Activated T-helper 9 cell treated with anti-CD3 and anti-CD28 coated beads, Interleukin-2, amount 50 U/mL, for 16 hours (primary cell): ENCODE data around the gene UTP14C.
"Not testable (repeated sequence)": the region's sequence is repeated elsewhere in the genome, so short reads cannot be mapped to it uniquely, and the experiment has no call there.

Source experiments
- DNase-seq: peaks from one replicate; pipeline ENCODE4 v3.0.0-alpha.2; 2020; ENCODE audit warnings: low read depth

The UTP14C gene, protein sequence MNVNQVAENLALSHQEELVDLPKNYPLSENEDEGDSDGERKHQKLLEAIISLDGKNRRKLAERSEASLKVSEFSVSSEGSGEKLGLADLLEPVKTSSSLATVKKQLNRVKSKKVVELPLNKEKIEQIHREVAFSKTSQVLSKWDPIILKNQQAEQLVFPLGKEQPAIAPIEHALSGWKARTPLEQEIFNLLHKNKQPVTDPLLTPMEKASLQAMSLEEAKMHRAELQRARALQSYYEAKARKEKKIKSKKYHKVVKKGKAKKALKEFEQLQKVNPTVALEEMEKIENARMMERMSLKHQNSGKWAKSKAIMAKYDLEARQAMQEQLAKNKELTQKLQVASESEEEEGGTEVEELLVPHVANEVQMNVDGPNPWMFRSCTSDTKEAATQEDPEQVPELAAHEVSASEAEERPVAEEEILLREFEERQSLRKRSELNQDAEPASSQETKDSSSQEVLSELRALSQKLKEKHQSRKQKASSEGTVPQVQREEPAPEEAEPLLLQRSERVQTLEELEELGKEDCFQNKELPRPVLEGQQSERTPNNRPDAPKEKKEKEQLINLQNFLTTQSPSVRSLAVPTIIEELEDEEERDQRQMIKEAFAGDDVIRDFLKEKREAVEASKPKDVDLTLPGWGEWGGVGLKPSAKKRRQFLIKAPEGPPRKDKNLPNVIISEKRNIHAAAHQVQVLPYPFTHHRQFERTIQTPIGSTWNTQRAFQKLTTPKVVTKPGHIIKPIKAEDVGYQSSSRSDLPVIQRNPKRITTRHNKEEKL

GRCh38 chr13:52024481-52024880 lies at the start of gene UTP14C:
TSS of gene UTP14C (plus strand) at chr13:52024691. CDS start at chr13:52028805, 4,114 bp downstream.
- DNase-seq: no peak

DNA sequence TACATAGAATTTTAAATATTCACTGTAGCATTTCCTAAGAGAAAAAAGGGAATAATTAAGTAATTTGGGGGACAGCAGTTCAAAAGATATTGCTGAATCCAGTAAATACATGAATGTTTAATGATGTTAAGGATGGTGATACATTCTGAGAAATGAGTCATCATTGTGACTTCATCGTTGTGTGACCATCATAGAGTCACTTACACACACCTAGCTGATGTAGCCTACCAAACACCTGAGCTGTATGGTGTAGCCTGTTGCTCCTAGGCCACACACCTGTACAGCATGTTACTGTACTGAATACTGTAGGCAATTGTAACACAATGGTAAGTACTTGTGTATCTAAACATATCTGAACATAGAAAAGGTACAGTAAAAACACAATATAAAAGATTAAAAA lies 48.1 kb upstream of the UTP14C start:
- no peak for DNase-seq

DNA sequence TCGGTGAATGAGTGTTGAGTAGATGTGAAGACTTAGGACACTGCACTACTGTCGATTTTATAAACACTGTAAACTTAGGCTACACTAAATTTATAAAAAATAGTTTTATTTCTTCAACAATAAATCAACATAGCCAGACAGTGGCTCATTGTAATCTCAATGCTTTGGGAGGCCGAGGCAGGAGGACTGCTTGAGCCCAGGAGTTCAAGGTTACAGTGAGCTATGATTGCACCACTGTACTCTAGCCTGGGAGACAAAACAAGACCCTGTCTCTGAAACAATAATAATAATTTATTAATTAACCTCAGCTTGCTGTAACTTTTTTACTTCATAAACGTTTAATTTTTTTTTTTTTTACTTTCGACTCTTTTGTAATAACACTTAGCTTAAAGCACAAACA lies 47.6 kb upstream of the UTP14C start:
- DNase-seq: no peak

DNA sequence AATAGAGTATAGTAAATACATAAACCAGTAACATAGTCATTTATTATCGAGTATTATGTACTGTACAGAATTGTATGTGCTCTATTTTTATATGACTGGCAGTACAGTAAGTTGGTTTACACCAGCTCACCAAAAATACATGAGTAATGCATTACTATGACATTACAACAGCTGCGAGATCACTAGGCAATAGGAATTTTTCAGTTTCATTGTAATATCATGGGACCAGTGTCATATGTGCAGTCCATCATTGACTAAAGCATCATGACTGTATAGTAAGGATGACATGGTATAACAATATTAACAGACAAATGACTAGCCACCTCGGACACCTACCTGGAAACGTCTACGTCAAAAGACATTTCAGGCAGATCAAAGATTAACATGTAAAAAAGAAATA lies 46.9 kb upstream of the UTP14C start:
- no peak for DNase-seq

DNA sequence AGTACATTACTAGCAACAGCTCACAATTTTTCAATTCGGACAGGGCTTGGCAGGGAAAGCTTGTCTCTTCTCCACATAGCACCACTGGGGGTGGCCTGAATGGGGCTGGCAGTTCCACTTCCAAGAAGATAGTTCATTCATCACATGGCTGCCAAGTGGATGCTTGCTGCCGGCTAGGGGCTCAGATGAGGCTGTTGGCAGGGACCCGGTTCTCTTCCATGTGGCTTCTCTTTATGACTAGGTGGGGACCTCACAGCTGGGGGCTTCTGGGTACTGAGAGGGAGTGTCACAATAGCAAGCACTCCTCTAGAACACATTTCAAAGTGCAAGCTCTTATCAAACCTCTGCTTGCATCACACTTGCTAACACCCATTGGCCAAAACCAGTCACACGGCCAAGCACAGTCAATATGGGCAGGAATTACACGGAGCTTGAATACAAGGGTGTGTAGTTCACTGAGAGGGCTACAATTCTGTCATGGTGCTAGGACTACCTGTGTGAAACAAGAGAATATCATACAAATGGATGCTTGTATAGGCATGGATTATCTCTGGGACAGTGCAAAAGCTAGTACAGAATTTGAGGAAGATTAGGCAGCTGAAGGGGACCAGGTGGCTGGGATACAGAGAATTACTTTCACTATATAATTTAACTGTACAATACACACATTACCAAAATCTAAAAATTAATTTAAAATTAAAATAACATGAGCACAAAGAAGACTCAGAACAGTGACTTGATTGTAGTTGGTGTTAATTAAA lies 45.5 kb upstream of the UTP14C start:
- DNase-seq: no peak

- DNase-seq: no peak
Observed at GRCh38 chr13:51980908-51981307, 43.6 kb upstream of the UTP14C start.

DNA sequence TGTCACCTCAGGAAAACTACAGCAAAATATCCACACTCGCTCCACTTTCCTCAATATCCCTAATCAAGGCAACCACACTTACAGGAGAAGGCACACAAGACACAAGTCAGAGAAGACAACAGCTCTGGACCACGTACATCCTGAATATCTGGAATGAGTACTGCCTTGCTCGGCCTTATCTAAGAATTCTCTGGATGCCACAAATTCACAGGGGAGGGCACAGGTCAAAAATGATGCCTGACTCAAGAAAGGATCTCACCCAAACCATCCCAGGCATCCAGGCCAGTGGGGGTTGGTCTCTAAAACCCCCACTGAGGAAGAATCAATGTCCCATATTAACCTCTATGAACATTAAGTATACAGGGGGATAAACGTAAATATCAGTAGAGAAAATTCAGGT lies 43.1 kb upstream of the UTP14C start:
- no peak for DNase-seq

DNA sequence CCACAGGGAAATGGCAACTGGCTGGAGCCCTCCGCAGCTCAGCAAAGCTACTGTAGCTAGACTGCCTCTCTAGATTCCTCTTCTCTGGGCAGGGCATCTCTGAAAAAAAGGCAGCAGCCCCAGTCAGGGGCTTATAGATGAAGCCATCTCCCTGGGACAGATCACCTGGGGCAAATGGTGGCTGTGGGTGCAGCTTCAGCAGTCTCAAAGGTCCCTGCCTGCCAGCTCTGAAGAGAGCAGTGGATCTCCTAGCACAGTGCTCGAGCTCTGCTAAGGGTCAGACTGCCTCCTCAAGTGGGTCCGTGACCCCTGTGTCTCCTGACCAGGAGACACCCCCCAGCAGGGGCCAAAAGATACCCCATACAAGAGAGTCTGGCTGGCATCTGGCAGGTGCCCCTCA lies 41.2 kb upstream of the UTP14C start:
- not testable (repeated sequence) for DNase-seq

GRCh38 chr13:51984904-51985303 lies 39.6 kb upstream of the UTP14C start:
- not testable (repeated sequence) for DNase-seq

- no peak for DNase-seq
Observed at GRCh38 chr13:51988988-51989618, 35.4 kb upstream of the UTP14C start.

DNA sequence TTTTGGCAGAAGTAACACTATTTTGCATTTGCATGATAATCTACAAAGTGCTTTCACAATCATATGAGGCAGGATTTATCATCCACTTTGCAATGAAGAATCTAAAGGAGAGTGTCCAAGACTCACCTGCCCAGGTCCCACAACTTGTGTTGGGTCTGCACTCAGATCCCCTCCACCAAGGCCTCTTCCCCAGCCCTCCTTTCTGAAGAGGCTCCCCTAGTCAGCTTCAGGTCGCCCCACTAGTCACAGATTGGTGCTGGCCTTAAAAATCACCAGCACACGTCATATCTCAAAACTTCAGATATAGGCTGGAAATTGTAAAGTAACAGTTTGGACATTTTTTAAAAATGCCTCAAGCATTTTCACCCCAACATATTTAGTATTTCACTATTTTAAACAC lies 30.8 kb upstream of the UTP14C start:
- no peak for DNase-seq

GRCh38 chr13:51995677-51996551 lies 28.6 kb upstream of the UTP14C start:
- no peak for DNase-seq

DNA sequence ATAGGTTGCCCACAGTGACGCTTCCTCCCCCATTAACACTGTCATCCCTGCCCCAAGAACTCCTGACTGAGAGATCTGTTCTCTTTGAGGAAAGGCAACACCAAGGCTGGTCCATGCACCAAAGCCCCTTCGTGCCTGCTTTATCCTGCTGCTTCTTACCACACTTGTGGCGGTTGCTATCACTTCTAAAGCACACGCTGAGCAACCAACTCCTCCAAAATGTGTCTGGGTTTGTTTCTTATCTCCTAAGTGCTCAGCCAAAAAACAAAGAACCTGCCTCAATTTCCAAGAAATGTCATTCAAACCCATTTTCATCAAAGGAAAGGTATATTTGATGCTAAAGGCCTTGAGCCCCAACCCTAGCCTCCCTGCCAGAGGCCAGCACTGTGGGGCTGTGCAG lies 27.9 kb upstream of the UTP14C start:
- DNase-seq: no peak

DNA sequence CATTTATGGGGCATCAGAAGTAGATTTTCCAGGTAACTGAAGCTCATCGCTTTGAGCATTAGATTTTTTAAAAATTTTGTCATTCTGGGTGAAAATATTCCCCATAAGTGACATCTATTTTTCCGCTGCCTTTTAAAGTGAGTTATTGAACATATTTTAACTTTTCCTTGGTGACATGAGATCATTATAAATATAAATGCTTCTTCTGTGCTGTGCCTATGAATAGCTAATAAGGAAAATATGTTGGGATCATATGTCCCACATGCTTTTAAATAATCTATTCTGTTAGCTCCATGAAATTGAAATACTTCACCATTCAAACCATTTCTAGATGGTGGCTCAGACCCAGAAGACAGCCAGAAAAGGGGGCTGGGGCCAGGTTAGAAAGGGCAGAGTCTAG lies 27.3 kb upstream of the UTP14C start:
- no peak for DNase-seq

GRCh38 chr13:51997641-51998330 lies 26.7 kb upstream of the UTP14C start:
- no peak for DNase-seq

GRCh38 chr13:51998723-51999509 lies 25.6 kb upstream of the UTP14C start:
- DNase-seq: no peak

GRCh38 chr13:51999510-51999911 lies 25.0 kb upstream of the UTP14C start:
- DNase-seq: no peak

- no peak for DNase-seq
Observed at GRCh38 chr13:51999921-52000320, 24.6 kb upstream of the UTP14C start.

- DNase-seq: no peak
Observed at GRCh38 chr13:52001120-52001731, 23.3 kb upstream of the UTP14C start.
